Adrenal gland (tissue), 5 donors: Measurements from ENCODE around the gene CHID1.

Experiments
- CTCF ChIP-seq, 6 experiments: fragments of 450-650 bp in 4 of 6; fragments of 200-600 bp in 2 of 6; sonication (generic) in 1 of 6; IDR thresholded peaks; 1 replicate in 5 of 6; 2 replicates in 1 of 6; pipeline versions ENCODE4 v1.5.1 to v1.8.0; 2016 to 2021; ENCODE audit warnings: antibody characterized with exemption in 6 of 6, mild to moderate bottlenecking in 2 of 6, moderate library complexity in 1 of 6
- POLR2A ChIP-seq, 2 donors: fragments of 450-650 bp; IDR thresholded peaks; one replicate each; pipeline ENCODE4 v1.6.1; 2017; ENCODE audit warnings: antibody characterized with exemption in 2 of 2, mild to moderate bottlenecking in 2 of 2, moderate library complexity in 1 of 2
- donor health status: DM: no; HTN: no; CAD: no.

- TF ChIP-seq POLR2A (IDR thresholded peaks at IDR 0.05) (no peak), CTCF (IDR thresholded peaks at IDR 0.05) (no peak)
These were observed 72.7 kb downstream of the CHID1 start for GRCh38 chr11:837990-838307.
